Measurements from ENCODE around the gene CEP104. TPM values are rescaled to one million over a fixed set of nuclear protein-coding genes. Genes with fewer than 3 reads are reported as not detected.

CEP104 gene
- total RNA-seq, 1 donor from 2014 or later: 34.1 TPM

- intact Hi-C loops (cut with DNase I): no loop called here
- DNase-seq (ENCODE audit: missing footprints): no peak
- ATAC-seq: no peak
Measured at GRCh38 chr1:3841491-3841890, 15.5 kb downstream of the CEP104 start.

- intact Hi-C loops (cut with DNase I): no loop called here
- ATAC-seq: no peak
- no peak for DNase-seq (ENCODE audit: missing footprints)
Measured at GRCh38 chr1:3838788-3839187, 18.2 kb downstream of the CEP104 start.

- DNase-seq (ENCODE audit: missing footprints): no peak
- intact Hi-C loops (cut with DNase I): no loop called here
- no peak for ATAC-seq
Measured at GRCh38 chr1:3837685-3838084, 19.3 kb downstream of the CEP104 start.

- DNase-seq (ENCODE audit: missing footprints) (no peak), ATAC-seq (no peak)
- intact Hi-C loops (cut with DNase I): no loop called here
Measured at GRCh38 chr1:3837200-3837599, 19.8 kb downstream of the CEP104 start.

- no peak for DNase-seq (ENCODE audit: missing footprints)
- intact Hi-C loops (cut with DNase I): no loop called here
- no peak for ATAC-seq
Measured at GRCh38 chr1:3836421-3836820, 20.6 kb downstream of the CEP104 start.

GRCh38 chr1:3834701-3835100, 22.3 kb downstream of the CEP104 start:
- intact Hi-C loops (cut with DNase I): no loop called here
- no peak for DNase-seq (ENCODE audit: missing footprints)
- no peak for ATAC-seq

- ATAC-seq: no peak
- intact Hi-C loops (cut with DNase I): no loop called here
Measured at GRCh38 chr1:3831689-3832088, 25.3 kb downstream of the CEP104 start.

GRCh38 chr1:3828391-3828790, 28.6 kb downstream of the CEP104 start:
- no peak for ATAC-seq
- intact Hi-C loops (cut with DNase I): no loop called here
- no peak for DNase-seq (ENCODE audit: missing footprints)

More at GRCh38 chr1:3831689-3832088, 25.3 kb downstream of the CEP104 start:
- DNase-seq (ENCODE audit: missing footprints): no peak

- intact Hi-C loops (cut with DNase I): no loop called here
- DNase-seq (ENCODE audit: missing footprints): no peak
- no peak for ATAC-seq
Measured at GRCh38 chr1:3827813-3828307, 29.2 kb downstream of the CEP104 start.

- no peak for DNase-seq (ENCODE audit: missing footprints)
- intact Hi-C loops (cut with DNase I): no loop called here
Measured at GRCh38 chr1:3825356-3825755, 31.7 kb downstream of the CEP104 start.

GRCh38 chr1:3824650-3825049, 32.4 kb downstream of the CEP104 start:
- no peak for DNase-seq (ENCODE audit: missing footprints)
- ATAC-seq: no peak
- intact Hi-C loops (cut with DNase I): no loop called here

More at GRCh38 chr1:3825356-3825755, 31.7 kb downstream of the CEP104 start:
- ATAC-seq: no peak

- ATAC-seq (no peak), DNase-seq (ENCODE audit: missing footprints) (no peak)
- intact Hi-C loops (cut with DNase I): no loop called here
Measured at GRCh38 chr1:3822421-3822820, 34.6 kb downstream of the CEP104 start.

- intact Hi-C loops (cut with DNase I): no loop called here
- DNase-seq (ENCODE audit: missing footprints) (no peak), ATAC-seq (no peak)
Measured at GRCh38 chr1:3821908-3822307, 35.1 kb downstream of the CEP104 start.

GRCh38 chr1:3821447-3821846, 35.6 kb downstream of the CEP104 start:
- ATAC-seq: no peak
- DNase-seq (ENCODE audit: missing footprints): no peak
- intact Hi-C loops (cut with DNase I): no loop called here

GRCh38 chr1:3821004-3821403, 36.0 kb downstream of the CEP104 start:
- intact Hi-C loops (cut with DNase I): no loop called here
- ATAC-seq (no peak), DNase-seq (ENCODE audit: missing footprints) (no peak)

- DNase-seq (ENCODE audit: missing footprints) (no peak), ATAC-seq (no peak)
- intact Hi-C loops (cut with DNase I): no loop called here
Measured at GRCh38 chr1:3820316-3820715, 36.7 kb downstream of the CEP104 start.

- DNase-seq (ENCODE audit: missing footprints): no peak
- intact Hi-C loops (cut with DNase I): no loop called here
Measured at GRCh38 chr1:3819771-3820200, 37.2 kb downstream of the CEP104 start.

GRCh38 chr1:3817821-3818597, 39.0 kb downstream of the CEP104 start:
- no peak for ATAC-seq
- intact Hi-C loops (cut with DNase I): no loop called here
- DNase-seq (ENCODE audit: missing footprints): no peak

More at GRCh38 chr1:3819771-3820200, 37.2 kb downstream of the CEP104 start:
- no peak for ATAC-seq

GRCh38 chr1:3817138-3817740, 39.8 kb downstream of the CEP104 start:
- intact Hi-C loops (cut with DNase I): no loop called here
- DNase-seq (ENCODE audit: missing footprints) (no peak), ATAC-seq (no peak)
